ENCODE results near the gene SDHAF3.

GRCh38 chr7:97133159-97133558 lies 15.7 kb downstream of the SDHAF3 start:
- no peak for TF ChIP-seq MAX (IDR thresholded peaks at IDR 0.05)
- TF ChIP-seq CTCF (IDR thresholded peaks at IDR 0.05; ENCODE audit: control extremely low read depth in 1 of 3, insufficient read depth in 1 of 3, low read depth in 1 of 3, low read length in 3 of 3): no peak
- TF ChIP-seq SAP30 (IDR thresholded peaks at IDR 0.05; ENCODE audit: insufficient read depth, insufficient replicate concordance, low read length): no peak
- no peak for TF ChIP-seq CREB1 (IDR thresholded peaks at IDR 0.05)
- no peak for TF ChIP-seq POLR2A (IDR thresholded peaks at IDR 0.05; ENCODE audit: control extremely low read depth in 1 of 2, low read depth in 2 of 2, low read length in 2 of 2)
- TF ChIP-seq CHD1 (IDR thresholded peaks at IDR 0.05; ENCODE audit: low read depth, low read length): no peak
- TF ChIP-seq CHD7 (IDR thresholded peaks at IDR 0.05; ENCODE audit: insufficient replicate concordance, low read length): no peak
- no peak for TF ChIP-seq TAF1 (IDR thresholded peaks at IDR 0.05; ENCODE audit: low read depth, low read length)
- no peak for TF ChIP-seq POLR2AphosphoS5 (IDR thresholded peaks at IDR 0.05; ENCODE audit: low read depth, low read length)
- no peak for TF ChIP-seq BRCA1 (IDR thresholded peaks at IDR 0.05; ENCODE audit: low read depth, low read length)
- TF ChIP-seq TCF12 (IDR thresholded peaks at IDR 0.05; ENCODE audit: low read depth, low read length): no peak
- no peak for TF ChIP-seq JUN (IDR thresholded peaks at IDR 0.05; ENCODE audit: low read depth, low read length)
- no peak for TF ChIP-seq EZH2 (IDR thresholded peaks at IDR 0.05; ENCODE audit: low read depth, low read length, severe bottlenecking)
- TF ChIP-seq CEBPB (IDR thresholded peaks at IDR 0.05; ENCODE audit: low read depth, low read length): no peak

Measured in H1 (cell line).